HG02588 (cell line): ENCODE results near the gene MYBL2.
"Not testable (repeated sequence)": the region's sequence is repeated elsewhere in the genome, so short reads cannot be mapped to it uniquely, and the experiment has no call there.

ENCODE experiments used
- ATAC-seq: cut with Tn5 transposase; IDR thresholded peaks from one replicate; pipeline ENCODE4 v1.9.1; 2021; ENCODE audit warnings: mild to moderate bottlenecking, moderate library complexity; ENCODE audit not compliant: unreplicated experiment

MYBL2 gene

DNA sequence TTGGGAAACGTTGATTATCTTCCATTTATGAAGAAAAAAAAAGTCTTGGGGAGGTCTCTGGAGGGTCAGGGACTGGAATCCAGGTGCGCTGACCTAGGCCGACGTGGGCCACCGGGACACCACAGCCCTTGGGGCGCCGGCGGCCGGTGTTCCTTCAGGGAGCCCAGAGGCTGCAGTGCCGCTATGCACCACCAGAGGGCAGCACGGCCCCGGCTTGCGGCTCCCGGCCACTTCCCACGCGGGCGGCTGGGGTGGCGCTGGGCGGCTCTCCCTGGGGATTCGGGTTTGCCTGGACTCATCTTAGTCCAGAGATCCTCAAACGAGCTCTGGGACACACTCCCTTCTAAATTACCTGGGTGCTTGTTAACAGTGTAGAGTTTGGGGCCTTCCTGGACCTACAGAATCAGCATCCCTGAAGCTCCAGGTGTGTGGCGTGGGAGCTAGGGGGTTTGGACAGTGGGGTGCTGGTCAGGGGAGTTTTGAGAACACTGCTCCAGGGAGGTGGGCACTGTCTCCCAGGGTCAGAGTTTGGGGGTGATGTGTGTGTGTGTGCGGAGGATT lies 82.9 kb downstream of the MYBL2 start:
- no peak for ATAC-seq

DNA sequence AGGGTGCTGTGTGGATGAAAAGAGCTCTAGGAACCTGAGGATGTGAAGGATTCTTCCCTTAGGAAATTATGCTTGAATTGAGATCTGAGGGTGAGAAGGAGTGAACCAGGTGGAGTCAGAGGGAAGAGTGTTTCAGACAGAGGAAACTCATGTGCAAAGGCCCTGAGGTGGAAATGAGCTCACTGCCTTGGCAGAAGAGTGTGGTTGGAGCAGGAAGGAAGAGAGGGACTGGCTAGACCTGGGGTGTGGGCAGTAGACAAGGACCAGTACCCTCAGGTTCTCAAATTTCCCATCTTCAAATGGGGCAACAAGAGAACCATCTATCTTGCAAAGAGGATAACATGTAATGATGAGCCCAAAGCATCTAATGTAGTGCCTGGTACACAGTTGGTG lies 83.9 kb downstream of the MYBL2 start:
- no peak for ATAC-seq

DNA sequence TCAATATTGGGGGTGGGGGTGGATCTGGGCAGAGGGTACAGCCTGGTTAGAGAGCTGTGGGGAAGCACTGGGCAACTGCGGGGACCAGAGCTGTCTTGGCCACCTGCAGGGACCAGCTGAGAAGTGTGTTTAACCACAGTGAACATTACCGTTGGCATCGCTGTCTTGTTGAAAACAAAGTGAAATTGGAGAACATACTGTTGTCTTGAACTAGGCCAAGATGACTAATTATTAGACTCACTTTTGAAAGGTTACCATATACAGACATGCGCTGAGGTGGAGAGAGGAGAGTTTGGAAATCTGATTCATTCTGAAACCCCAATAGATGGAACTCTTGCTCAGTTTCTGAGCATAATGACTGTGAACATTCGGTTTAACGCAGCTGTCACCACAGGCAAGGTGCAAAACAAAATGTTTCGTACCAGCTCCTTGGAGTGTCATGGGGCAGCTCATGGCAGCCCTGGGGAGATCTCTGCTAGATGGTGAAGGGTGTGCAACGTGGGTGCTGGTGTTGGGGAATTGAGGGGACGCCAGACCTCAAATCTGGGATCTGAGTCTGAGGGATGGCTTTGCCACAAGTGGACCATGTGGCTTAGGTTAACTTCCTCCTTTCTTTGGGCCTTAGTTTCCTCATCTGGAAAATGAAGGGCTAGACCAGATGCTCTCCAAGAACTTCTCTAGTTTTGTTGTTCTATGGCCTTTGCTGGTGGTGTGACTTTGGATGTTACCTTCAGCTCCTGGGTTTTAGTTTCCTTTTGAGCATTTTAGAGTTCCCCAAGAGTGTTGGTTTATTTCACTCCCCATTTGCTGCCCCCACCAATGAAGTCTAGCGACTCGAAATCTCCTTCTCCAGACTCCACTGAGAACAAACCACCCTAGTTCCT lies 84.5 kb downstream of the MYBL2 start:
- ATAC-seq = peak; percentile 70

DNA sequence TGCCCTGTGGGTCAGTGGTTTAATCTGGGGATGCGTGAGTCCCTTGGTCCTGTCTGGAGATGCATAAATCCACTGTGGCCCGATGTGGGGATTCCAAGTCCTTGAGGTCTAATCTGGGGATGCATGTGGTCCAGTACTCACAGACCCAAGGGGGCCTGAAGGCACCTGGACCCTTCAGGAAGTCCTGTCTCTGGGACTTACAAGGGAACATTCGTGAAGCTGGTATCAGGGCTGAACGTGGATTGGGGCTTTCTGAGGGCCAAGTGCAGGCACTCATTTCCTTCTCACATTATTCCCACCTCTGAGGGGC lies 85.1 kb downstream of the MYBL2 start:
- no peak for ATAC-seq

DNA sequence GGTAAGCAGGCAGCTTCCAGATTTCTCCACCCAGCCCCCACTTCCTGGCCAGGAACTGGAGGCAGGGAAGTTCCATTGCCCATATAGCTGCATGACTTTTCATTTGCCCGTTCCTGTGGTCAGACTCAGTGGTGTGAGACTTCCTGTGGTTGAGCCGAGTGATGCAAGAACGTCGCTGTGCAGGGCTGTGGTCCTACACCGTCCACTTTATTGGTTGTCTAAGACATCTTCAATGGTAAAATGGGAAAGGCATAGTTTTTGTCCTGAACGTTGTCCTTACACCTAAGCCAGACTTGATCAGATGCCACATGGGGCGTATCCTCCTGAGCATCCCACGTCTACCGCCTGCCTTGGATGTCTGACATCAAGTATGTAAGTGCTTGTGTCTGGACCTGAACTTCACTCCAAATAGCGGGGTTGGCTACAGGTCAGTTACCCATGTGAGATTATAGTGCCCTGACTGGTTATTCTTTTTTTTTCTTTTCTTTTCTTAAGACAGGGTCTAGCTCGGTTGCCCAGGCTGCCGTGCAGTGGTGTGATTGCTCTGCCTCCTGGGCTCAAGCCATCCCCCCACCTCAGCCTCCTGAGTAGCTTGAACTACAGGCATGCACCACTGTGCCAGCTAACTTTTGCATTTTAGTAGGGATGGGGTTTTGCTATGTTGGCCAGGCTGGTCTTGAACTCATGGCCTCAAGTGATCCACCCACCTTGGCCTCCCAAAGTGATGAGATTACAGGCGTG lies 85.8 kb downstream of the MYBL2 start:
- peak; percentile 50 for ATAC-seq

DNA sequence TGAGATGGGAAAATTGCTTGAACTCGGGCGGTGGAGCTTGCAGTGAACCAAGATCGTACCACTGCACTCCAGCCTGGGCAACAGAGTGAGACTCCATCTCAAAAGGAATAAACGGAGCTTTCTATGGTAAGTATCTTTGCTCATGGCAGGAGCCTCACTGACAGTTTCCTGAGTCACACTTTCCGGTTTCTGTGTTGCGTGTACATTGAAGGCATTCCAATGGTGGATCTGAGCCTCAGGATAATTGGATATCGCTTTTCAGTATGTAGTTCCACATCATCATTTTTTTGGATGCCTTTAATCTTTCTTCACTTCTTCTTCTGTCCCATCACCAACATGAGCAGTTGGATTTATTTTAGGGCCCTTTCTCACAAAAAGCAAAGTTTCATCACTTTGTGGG lies 88.5 kb downstream of the MYBL2 start:
- no peak for ATAC-seq

DNA sequence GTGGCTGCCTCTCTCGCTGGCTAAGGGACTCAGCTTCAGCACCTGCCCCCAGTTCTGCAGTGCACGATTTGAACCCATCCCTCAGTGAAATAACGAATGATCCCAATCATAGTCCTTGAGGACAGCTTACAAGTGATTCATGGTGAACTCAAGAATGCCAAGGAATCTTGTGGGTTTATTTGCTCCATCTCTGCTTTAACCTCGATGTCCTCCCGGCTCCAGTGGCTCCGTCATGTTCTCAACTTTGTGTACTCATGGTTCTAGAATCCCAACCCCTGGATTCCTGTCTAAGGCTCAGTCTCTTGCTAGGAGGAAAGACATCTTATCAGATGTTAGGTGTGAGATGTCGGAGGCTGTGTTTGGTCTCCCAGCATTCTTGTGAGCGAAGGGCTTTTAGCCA lies 88.9 kb downstream of the MYBL2 start:
- no peak for ATAC-seq

DNA sequence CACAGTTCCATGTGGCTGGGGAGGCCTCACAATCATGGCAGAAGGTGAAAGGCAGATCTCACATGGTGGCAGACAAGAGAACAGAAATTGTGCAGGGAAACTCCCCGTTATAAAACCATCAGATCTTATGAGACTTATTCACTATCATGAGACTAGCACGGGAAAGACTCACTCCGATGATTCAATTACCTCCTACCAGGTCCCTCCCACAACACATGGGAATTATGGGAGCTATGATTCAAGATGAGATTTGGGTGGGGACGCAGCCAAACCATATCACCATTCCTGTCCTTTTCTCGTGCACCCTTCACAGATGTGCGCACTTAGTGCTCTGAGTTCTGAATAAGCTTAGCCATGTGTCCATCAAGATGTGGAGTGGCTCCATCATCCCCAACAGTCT lies 91.0 kb downstream of the MYBL2 start:
- not testable (repeated sequence) for ATAC-seq

DNA sequence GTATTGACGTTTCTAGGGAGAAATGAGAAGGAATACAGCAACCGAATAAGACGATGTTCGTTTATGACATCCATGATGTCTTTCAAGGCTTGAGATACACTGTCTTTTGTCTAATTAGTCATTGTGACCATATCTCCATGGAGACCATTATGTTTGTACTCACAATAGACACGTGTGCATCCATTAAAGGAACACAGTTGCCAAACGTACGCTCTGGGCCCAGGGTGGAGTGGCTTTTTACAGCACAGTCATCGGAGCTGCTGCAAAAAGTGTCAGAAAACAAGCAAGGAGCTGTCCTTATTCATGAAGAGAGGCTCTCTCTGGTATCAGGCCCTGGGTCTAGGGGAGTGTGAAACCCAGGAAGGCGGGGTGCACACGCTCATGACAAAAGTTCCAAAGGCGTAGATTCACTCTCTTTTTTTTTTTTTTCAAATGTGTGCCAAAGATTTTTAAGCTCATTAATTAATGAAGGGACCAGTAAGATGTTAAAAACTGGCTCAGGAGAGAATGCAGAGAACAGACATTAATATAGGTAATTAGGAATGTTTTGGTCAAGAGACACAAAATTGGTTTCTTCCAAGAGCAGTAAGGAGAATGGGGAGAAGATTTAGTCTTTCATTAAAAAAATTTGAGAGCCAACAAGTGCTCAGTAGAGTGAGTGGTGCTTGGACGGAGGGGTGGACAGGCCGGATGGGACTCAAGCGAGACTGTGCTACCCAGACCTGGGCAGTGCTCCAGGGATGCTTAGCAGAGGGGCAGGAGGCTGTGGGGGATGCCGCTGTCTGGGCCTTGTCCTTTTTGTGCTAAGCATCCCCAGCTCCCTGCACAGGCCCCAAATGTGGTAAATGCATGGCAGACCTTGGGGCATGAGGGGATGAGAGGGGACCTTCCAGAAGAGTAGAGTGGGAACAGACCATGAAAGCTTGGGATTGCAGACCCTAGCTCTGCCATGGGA lies 94.7 kb downstream of the MYBL2 start:
- ATAC-seq = no peak

DNA sequence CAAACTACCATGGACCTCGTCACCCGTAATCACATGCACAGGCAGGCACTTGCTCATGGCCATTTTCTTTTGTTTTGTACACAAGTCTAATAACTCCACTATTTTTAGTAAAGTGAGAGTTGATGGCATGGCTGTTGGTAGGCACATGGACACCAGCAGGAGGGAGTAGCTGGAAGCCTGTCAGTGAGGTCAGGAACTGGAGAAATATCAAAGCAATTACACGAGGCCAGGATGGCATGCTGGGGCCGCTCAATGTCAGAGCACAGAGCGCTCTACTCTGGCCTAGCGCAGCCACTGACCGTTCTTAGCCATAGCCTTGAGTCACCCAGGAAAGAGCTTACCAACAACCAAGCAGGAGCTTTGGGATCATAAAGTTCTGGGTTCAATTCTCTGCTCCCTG lies 96.0 kb downstream of the MYBL2 start:
- ATAC-seq = no peak

DNA sequence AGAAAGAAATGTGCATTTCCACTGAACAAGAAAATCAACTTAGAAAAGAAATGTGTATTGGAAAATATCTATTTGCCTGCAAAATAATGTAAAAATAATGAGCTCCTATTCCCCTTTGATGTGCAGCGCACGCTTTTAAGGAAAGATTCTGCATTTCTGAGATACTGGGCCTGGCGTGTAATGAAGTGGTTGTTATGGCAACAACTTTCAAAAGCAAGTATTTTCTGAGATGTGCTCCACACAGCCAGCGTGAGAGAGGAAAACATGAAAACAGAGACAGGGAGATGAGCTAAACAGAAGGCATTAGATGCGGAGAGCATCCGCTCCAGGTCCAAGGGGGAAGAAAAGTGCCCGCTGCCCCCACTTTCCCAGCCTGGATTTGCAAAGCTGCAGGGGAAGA lies 99.0 kb downstream of the MYBL2 start:
- no peak for ATAC-seq
